GM12878 (cell line): ENCODE measurements around the gene ZBTB7B. TPM values are rescaled to one million over a fixed set of nuclear protein-coding genes. Genes with fewer than 3 reads are reported as not detected.

ENCODE experiments used
- BHLHE40 ChIP-seq, 2 experiments: fragments of 450-650 bp in 1 of 2; IDR thresholded peaks; 2 replicates each; pipeline ENCODE4 v1.6.1; 2011 to 2017; ENCODE audit warnings: low read depth in 2 of 2, borderline replicate concordance in 1 of 2, improper control_type of control experiment in 1 of 2, low read length in 1 of 2, mild to moderate bottlenecking in 1 of 2
- BMI1 ChIP-seq: fragments of 450-650 bp; IDR thresholded peaks from 2 replicates; pipeline ENCODE4 v1.6.1; 2016; ENCODE audit warnings: mild to moderate bottlenecking, moderate library complexity, borderline replicate concordance
- CEBPZ ChIP-seq: fragments of 150-350 bp; IDR thresholded peaks from 2 replicates; pipeline ENCODE4 v1.6.1; 2016; ENCODE audit warnings: low read depth, low read length
- CUX1 ChIP-seq: IDR thresholded peaks from 2 replicates; pipeline ENCODE4 v1.6.1; 2012; ENCODE audit warnings: improper control_type of control experiment, low read depth, low read length; ENCODE audit not compliant: insufficient replicate concordance
- FOXM1 ChIP-seq: IDR thresholded peaks from 2 replicates; pipeline ENCODE4 v1.6.1; 2012; ENCODE audit warnings: low read depth, mild to moderate bottlenecking, inconsistent platforms, low read length, moderate library complexity
- MLLT1 ChIP-seq: fragments of 450-650 bp; IDR thresholded peaks from 2 replicates; pipeline ENCODE4 v1.6.1; 2016; ENCODE audit warnings: mild to moderate bottlenecking
- NFXL1 ChIP-seq: fragments of 450-650 bp; IDR thresholded peaks from 2 replicates; pipeline ENCODE4 v1.6.1; 2017; ENCODE audit warnings: antibody characterized with exemption, mild to moderate bottlenecking, borderline replicate concordance
- PRDM15 ChIP-seq: fragments of 450-650 bp; formaldehyde crosslinking; IDR thresholded peaks from 2 replicates; pipeline ENCODE4 v1.4.0; 2020; ENCODE audit warnings: mild to moderate bottlenecking, moderate library complexity
- SKIL ChIP-seq: fragments of 450-650 bp; IDR thresholded peaks from 2 replicates; pipeline ENCODE4 v1.6.1; 2017; ENCODE audit warnings: mild to moderate bottlenecking, low read depth, inconsistent platforms; ENCODE audit not compliant: poor library complexity, severe bottlenecking
- TCF3 ChIP-seq: IDR thresholded peaks from 2 replicates; pipeline ENCODE4 v1.6.1; 2012; ENCODE audit warnings: low read depth, mild to moderate bottlenecking, low read length, borderline replicate concordance; ENCODE audit not compliant: insufficient read depth
- polyA plus RNA-seq, 11 experiments: library from polyadenylated mRNA; depleted of rRNA in 4 of 11; unstranded in 6 of 11; stranded (reverse) in 5 of 11; fragments of >200 nt; fragmentation: Nextera tagmentation in 4 of 11; fragmentation: Illumina TruSeq in 1 of 11; extraction: Ambion mirVana in 4 of 11; extraction: Trizol in 1 of 11; gene quantifications; 1 replicate in 1 of 11; 2 replicates in 10 of 11; pipeline versions ENCODE4 v1.2.1 to v1.2.3, GENCODE V29; 2011 to 2016; ENCODE audit warnings: inconsistent platforms in 2 of 11, missing spikeins in 2 of 11, low read depth in 1 of 11
- total RNA-seq, 4 experiments: library from RNA; depleted of rRNA in 3 of 4; stranded (reverse); fragments of >200 nt in 3 of 4; fragmentation: Illumina TruSeq in 1 of 4; extraction: Trizol in 1 of 4; gene quantifications; 2 replicates each; pipeline versions ENCODE4 v1.2.1 to v1.2.3, GENCODE V29; 2013 to 2021

ZBTB7B gene
- total and polyA plus RNA-seq, 10 of the 15 experiments (the other 5 are each of a cell fraction or from before 2014, with no cell fraction given): 0.11 to 44.9 (median 11.3) TPM

- TF ChIP-seq MLLT1 (peak; percentile 41), BMI1 (no peak), CUX1 (no peak), NFXL1 (no peak), BHLHE40 (IDR thresholded peaks at IDR 0.05; ENCODE audit: borderline replicate concordance in 1 of 2, low read depth in 2 of 2, low read length in 1 of 2) (peak in 1 of 2 experiments; percentile 18; a peak in 1 of 4 replicates), PRDM15 (no peak), TCF3 (no peak; the same call in 1 of the 2 replicates), CEBPZ (no peak), FOXM1 (no peak), SKIL (peak; percentile 23)
Measured at GRCh38 chr1:154998818-154999570, 3.6 kb upstream of the ZBTB7B start (continued).
